ENCODE data around the gene ERCC6L2. TPM values are rescaled to one million over a fixed set of nuclear protein-coding genes. Genes with fewer than 3 reads are reported as not detected.

Gene ERCC6L2
- total RNA-seq: 37.3 TPM

DNA sequence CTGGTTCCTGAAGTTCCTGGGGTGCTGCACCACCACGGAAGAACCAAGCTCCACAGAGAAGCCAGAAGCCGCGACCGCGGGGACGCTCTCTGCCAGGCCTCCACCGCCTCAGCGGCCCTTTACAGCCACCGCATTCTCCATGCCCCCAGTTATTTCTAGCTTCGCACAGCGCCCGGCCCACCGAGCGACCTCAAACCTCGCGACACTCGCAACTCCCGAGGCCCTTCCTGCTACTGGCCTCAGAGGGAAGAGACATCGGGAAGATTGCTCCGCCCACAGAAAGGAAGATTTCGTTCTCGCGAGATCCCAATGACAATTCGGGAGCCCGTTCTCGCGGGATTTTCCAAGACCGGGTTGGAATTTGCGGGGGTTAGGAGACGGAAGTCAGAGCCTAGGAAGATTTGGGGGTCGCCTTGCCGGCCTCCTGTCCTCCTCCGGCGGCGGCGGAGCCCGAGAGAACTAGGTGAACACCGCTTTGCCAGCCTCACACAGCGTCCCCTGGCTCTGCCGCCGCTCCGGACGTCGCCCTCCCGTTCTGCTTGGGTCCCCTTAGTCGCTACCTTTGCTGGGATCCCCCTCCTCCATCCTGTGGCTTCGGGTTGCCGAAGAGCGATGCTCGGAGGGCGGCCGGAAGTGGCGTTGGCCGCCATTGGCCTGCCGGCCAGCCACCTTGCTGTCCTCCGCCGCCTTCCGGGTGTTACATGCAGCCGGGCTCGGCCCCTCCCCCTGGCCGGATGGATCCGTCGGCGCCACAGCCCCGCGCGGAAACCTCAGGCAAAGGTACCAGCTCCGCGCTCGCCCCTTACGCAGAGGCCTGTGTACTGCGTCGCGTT is at the start of gene ERCC6L2:
ERCC6L2 (plus strand) TSS at position 387 of the 833 bp plus-strand sequence; CDS start at position 735, 348 bp downstream.
- Histone ChIP-seq H3K4me3 (ENCODE audit: low read length) (no peak within 1 kb of the TSS), H3K9me3 (ENCODE audit: low read depth, low read length) (no peaks in the 10 kb centered on the region), H3K27me3 (ENCODE audit: insufficient read depth, low read length) (no peaks in the 10 kb centered on the region), H3K4me1 (ENCODE audit: insufficient read depth, low read length) (peaks cover 7% of the 10 kb centered on the region)

DNA sequence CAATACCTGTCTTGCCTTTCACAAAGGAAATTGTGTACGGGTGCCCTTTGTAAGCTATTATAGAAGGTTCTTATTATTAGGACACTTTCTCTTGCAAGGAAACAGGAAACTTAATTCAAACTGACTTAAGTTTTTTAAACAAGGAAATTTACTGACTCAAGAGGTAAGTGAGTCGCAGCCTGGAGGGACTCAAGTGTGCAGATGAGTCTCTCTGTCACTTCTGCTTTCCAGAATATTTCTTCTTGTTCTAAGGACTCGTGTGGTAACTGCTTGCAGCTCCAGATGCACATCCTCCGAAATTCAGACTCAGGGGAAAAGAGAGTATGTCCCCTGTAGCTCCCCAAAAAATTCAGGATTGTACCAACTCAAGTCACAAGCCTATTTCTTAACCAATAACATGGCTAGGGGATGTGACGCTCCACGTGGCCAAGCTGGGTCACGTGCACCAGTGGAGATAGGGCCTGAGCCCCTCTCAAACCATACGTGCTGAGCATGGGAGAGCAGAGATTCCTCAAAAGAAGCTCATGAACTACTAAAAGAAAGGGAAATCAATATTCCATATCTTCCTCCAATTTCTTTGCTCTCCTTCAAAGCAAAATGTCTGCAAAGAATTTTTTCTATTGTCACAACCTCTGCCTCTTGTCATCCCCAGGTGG is 49.2 kb upstream of the ERCC6L2 start:
- H3K4me3 ChIP-seq (ENCODE audit: low read length): no peak overlapping the region
- H3K4me1 ChIP-seq (ENCODE audit: insufficient read depth, low read length): no peaks in the 10 kb centered on the region
- H3K27me3 ChIP-seq (ENCODE audit: insufficient read depth, low read length): no peaks in the 10 kb centered on the region
- no peaks in the 10 kb centered on the region for H3K9me3 ChIP-seq (ENCODE audit: low read depth, low read length)

- H3K9me3 ChIP-seq (ENCODE audit: low read depth, low read length): no peaks in the 10 kb centered on the region
- no peaks in the 10 kb centered on the region for H3K4me1 ChIP-seq (ENCODE audit: insufficient read depth, low read length)
- H3K4me3 ChIP-seq (ENCODE audit: low read length): no peak overlapping the region
- H3K27me3 ChIP-seq (ENCODE audit: insufficient read depth, low read length): no peaks in the 10 kb centered on the region
These were observed 44.7 kb upstream of the ERCC6L2 start for GRCh38 chr9:95830768-95831167.

- no peak overlapping the region for H3K4me3 ChIP-seq (ENCODE audit: low read length)
- H3K9me3 ChIP-seq (ENCODE audit: low read depth, low read length): no peaks in the 10 kb centered on the region
- no peaks in the 10 kb centered on the region for H3K4me1 ChIP-seq (ENCODE audit: insufficient read depth, low read length)
- no peaks in the 10 kb centered on the region for H3K27me3 ChIP-seq (ENCODE audit: insufficient read depth, low read length)
These were observed 43.7 kb upstream of the ERCC6L2 start for GRCh38 chr9:95831810-95832209.

DNA sequence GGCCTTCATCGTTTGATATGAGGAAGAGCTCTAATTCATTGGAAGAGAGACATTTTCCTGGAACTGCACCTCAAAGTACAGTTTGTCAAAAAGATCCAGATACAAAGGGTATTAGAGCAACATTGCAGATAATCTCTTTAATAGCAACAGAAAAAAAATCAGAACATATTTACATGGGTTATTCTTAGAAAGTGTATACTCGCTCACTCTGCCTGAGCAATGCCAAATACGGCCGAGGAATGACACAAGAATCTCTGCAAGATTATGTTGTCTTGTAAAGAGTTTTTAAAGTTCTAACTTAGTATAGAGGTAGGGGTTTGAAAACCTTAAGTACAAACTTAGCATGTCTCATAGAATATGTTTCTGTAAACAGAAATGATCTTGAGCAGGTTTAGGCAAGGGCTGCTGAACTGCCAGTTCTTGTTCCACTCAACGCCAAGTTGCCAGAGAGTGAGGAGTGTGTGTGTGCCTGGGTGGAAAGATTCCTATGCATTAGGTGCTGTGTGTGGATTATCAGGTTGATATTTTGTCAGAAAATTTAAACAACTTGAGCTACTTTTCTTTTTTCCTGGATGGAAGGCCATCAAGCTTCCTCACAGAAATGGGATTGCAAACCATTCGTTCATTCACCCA is 41.8 kb upstream of the ERCC6L2 start:
- Histone ChIP-seq H3K9me3 (ENCODE audit: low read depth, low read length) (no peaks in the 10 kb centered on the region), H3K4me1 (ENCODE audit: insufficient read depth, low read length) (no peaks in the 10 kb centered on the region), H3K27me3 (ENCODE audit: insufficient read depth, low read length) (no peaks in the 10 kb centered on the region), H3K4me3 (ENCODE audit: low read length) (no peak overlapping the region)

- Histone ChIP-seq H3K9me3 (ENCODE audit: low read depth, low read length) (no peaks in the 10 kb centered on the region), H3K4me3 (ENCODE audit: low read length) (no peak overlapping the region), H3K27me3 (ENCODE audit: insufficient read depth, low read length) (no peaks in the 10 kb centered on the region), H3K4me1 (ENCODE audit: insufficient read depth, low read length) (no peaks in the 10 kb centered on the region)
These were observed 41.1 kb upstream of the ERCC6L2 start for GRCh38 chr9:95834281-95834907.

GRCh38 chr9:95835393-95835792 is 40.1 kb upstream of the ERCC6L2 start:
- no peaks in the 10 kb centered on the region for H3K9me3 ChIP-seq (ENCODE audit: low read depth, low read length)
- no peaks in the 10 kb centered on the region for H3K27me3 ChIP-seq (ENCODE audit: insufficient read depth, low read length)
- H3K4me1 ChIP-seq (ENCODE audit: insufficient read depth, low read length): no peaks in the 10 kb centered on the region
- H3K4me3 ChIP-seq (ENCODE audit: low read length): no peak overlapping the region

GRCh38 chr9:95836072-95836471 is 39.4 kb upstream of the ERCC6L2 start:
- no peak overlapping the region for H3K4me3 ChIP-seq (ENCODE audit: low read length)
- H3K4me1 ChIP-seq (ENCODE audit: insufficient read depth, low read length): no peaks in the 10 kb centered on the region
- H3K9me3 ChIP-seq (ENCODE audit: low read depth, low read length): no peaks in the 10 kb centered on the region

DNA sequence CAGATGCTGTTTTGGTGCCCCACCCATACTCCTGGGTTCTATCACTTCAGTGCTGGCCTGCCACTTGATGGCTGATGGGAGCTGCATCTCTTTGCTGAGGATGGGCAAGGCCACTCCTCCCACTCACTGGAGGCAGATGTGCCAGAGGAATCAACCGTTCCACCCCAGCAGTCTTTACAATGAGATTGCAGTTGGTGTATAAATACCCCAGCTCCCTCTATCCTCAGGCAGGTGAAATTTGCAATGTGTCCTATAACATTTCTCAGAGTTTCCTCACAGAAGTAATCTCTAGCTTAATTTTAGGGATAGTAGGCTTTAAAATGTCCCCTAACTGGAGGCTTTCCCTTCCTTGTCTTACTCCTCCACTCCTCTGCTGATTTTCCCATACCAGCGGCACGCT is 36.5 kb upstream of the ERCC6L2 start:
- no peak overlapping the region for H3K4me3 ChIP-seq (ENCODE audit: low read length)
- no peaks in the 10 kb centered on the region for H3K4me1 ChIP-seq (ENCODE audit: insufficient read depth, low read length)
- H3K9me3 ChIP-seq (ENCODE audit: low read depth, low read length): no peaks in the 10 kb centered on the region
- no peaks in the 10 kb centered on the region for H3K27me3 ChIP-seq (ENCODE audit: insufficient read depth, low read length)

More at GRCh38 chr9:95836072-95836471, 39.4 kb upstream of the ERCC6L2 start:
- no peaks in the 10 kb centered on the region for H3K27me3 ChIP-seq (ENCODE audit: insufficient read depth, low read length)

GRCh38 chr9:95840074-95840473 is 35.4 kb upstream of the ERCC6L2 start:
- no peak overlapping the region for H3K4me3 ChIP-seq (ENCODE audit: low read length)
- no peaks in the 10 kb centered on the region for H3K27me3 ChIP-seq (ENCODE audit: insufficient read depth, low read length)
- no peaks in the 10 kb centered on the region for H3K9me3 ChIP-seq (ENCODE audit: low read depth, low read length)
- no peaks in the 10 kb centered on the region for H3K4me1 ChIP-seq (ENCODE audit: insufficient read depth, low read length)

DNA sequence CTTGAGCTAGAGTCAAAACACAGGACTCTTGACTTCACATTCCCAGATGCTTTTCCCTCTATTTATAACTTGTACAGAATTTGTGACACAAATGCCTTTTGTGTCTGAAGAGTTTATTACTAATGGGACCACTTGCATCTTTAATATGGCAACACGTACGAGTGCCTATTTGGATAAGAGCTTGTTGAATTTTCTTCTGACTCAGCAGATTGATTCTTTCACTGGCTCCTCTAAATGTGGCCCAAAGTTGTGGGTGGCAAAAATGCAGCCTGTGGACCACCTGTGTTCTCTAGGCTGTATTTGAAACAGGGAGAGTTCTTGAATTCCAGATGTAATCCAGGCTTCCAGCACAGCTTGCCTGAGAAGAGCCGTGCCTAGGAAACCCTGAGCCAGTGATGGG is 34.1 kb upstream of the ERCC6L2 start:
- Histone ChIP-seq H3K4me1 (ENCODE audit: insufficient read depth, low read length) (no peaks in the 10 kb centered on the region), H3K27me3 (ENCODE audit: insufficient read depth, low read length) (no peaks in the 10 kb centered on the region), H3K9me3 (ENCODE audit: low read depth, low read length) (no peaks in the 10 kb centered on the region), H3K4me3 (ENCODE audit: low read length) (no peak overlapping the region)

DNA sequence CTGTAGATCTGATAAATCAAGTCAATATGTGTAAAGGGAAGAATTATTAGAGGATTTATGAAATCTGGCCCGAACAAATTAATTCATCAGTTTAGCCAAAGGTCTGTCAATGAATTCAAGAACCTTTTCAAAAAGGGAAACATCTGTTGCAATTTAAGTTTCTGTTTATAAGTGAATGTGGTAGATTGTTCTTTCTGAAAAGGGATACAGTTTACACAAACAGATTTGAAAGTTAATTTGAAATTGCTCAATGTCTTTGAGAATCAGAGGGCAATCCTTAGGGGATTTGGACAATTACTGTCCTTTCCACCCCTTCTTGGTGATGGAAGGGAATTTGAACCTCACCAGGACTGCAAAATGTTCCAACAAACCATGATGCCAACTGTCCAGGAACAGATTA is 29.7 kb upstream of the ERCC6L2 start:
- Histone ChIP-seq H3K4me1 (ENCODE audit: insufficient read depth, low read length) (no peaks in the 10 kb centered on the region), H3K4me3 (ENCODE audit: low read length) (no peak overlapping the region), H3K9me3 (ENCODE audit: low read depth, low read length) (no peaks in the 10 kb centered on the region), H3K27me3 (ENCODE audit: insufficient read depth, low read length) (no peaks in the 10 kb centered on the region)

DNA sequence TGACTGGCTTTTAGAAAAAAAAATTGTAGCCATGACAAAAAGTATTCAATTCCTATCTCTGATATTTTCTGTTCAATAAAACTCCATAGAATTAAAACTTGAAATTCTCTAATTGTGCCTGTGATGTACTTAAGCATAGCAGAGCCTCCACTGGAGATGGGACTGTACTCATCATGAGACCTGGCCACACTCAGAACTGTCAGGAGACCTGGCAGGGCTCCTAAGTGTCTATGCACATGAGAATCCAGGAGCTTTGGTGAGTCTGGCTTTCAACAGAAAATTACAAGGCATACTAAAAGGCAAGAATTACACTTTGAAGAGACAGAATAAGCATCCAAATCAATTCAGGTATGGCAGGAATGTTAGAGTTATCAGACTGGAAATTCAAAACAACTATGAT is 26.7 kb upstream of the ERCC6L2 start:
- Histone ChIP-seq H3K27me3 (ENCODE audit: insufficient read depth, low read length) (no peaks in the 10 kb centered on the region), H3K4me3 (ENCODE audit: low read length) (no peak overlapping the region), H3K9me3 (ENCODE audit: low read depth, low read length) (no peaks in the 10 kb centered on the region), H3K4me1 (ENCODE audit: insufficient read depth, low read length) (no peaks in the 10 kb centered on the region)

- Histone ChIP-seq H3K4me3 (ENCODE audit: low read length) (no peak overlapping the region), H3K9me3 (ENCODE audit: low read depth, low read length) (no peaks in the 10 kb centered on the region), H3K27me3 (ENCODE audit: insufficient read depth, low read length) (no peaks in the 10 kb centered on the region), H3K4me1 (ENCODE audit: insufficient read depth, low read length) (peaks cover 3% of the 10 kb centered on the region)
These were observed 23.1 kb upstream of the ERCC6L2 start for GRCh38 chr9:95852059-95853032.

Measured in mononuclear cell (primary cell).